Stimulated activated effector memory CD8-positive, alpha-beta T cell treated with anti-CD3 and anti-CD28 coated beads, Interleukin-12 subunit alpha, Interleukin-12 subunit beta, amount 100 ng/mL, for 72 hours (primary cell): ENCODE results near the gene COX15.
A peak's percentile ranks its signal among the peaks of the same experiment; 100 is the strongest.
"Not testable (repeated sequence)": the region's sequence is repeated elsewhere in the genome, so short reads cannot be mapped to it uniquely, and the experiment has no call there.

Source experiments
- ATAC-seq: fragments of 150-1000 bp; cut with Tn5 transposase; 2 replicates; pipeline ENCODE4 v1.10.0; 2021
- DNase-seq, 2 donors: peaks; one replicate each; pipeline ENCODE4 v3.0.0; 2021 to 2022; ENCODE audit warnings: low spot score in 2 of 2
- H3K27ac Mint-ChIP-seq: one replicate; pipeline ENCODE4 v1.8.0; 2022; ENCODE audit warnings: mild to moderate bottlenecking, mixed read lengths
- H3K36me3 Mint-ChIP-seq: one replicate; pipeline ENCODE4 v1.8.0; 2022; ENCODE audit warnings: mild to moderate bottlenecking, mixed read lengths
- H3K4me1 Mint-ChIP-seq: one replicate; pipeline ENCODE4 v1.8.0; 2022; ENCODE audit warnings: mixed read lengths
- H3K4me3 Mint-ChIP-seq: one replicate; pipeline ENCODE4 v1.8.0; 2022; ENCODE audit warnings: mild to moderate bottlenecking, mixed read lengths
- H3K9me3 Mint-ChIP-seq: one replicate; pipeline ENCODE4 v1.8.0; 2022; ENCODE audit warnings: mixed read lengths

COX15 gene

GRCh38 chr10:99754670-99755069, 22.7 kb upstream of the COX15 start:
- no peak overlapping the region for H3K27ac Mint-ChIP-seq
- ATAC-seq (no peak), DNase-seq (no peak)
- no peaks in the 10 kb centered on the region for H3K4me1 Mint-ChIP-seq
- peaks cover 95% of the 10 kb centered on the region for H3K36me3 Mint-ChIP-seq
- no peaks in the 10 kb centered on the region for H3K9me3 Mint-ChIP-seq
- no peak overlapping the region for H3K4me3 Mint-ChIP-seq

DNA sequence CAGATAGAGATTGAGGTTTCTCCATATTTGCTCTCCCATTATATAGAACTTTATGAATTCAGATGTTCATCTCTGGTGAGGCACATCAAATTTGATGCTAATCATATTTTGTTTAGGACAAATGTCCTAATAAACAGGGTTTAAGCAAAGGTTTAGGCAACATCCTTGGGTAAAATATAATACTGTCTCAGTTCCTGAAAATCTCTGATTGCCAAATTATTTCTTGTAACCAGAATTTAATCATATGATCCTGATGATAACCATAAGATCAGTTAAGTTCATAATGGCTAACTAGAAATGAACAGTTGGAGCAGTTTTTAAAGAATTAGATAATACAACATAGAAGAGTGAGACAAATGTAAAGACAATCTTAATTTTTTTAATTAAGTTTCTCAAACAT, 18.7 kb upstream of the COX15 start:
- DNase-seq (no peak), ATAC-seq (no peak)
- H3K4me3 Mint-ChIP-seq, result no peak overlapping the region
- H3K36me3 Mint-ChIP-seq, result peaks cover 92% of the 10 kb centered on the region
- H3K27ac Mint-ChIP-seq, result no peak overlapping the region
- no peaks in the 10 kb centered on the region for H3K4me1 Mint-ChIP-seq
- no peaks in the 10 kb centered on the region for H3K9me3 Mint-ChIP-seq

GRCh38 chr10:99748823-99749451, 17.0 kb upstream of the COX15 start:
- Mint-ChIP-seq H3K4me1 (no peaks in the 10 kb centered on the region), H3K36me3 (peaks cover 92% of the 10 kb centered on the region), H3K4me3 (no peak overlapping the region), H3K27ac (no peak overlapping the region), H3K9me3 (no peaks in the 10 kb centered on the region)
- no peak for DNase-seq
- ATAC-seq, result no peak

DNA sequence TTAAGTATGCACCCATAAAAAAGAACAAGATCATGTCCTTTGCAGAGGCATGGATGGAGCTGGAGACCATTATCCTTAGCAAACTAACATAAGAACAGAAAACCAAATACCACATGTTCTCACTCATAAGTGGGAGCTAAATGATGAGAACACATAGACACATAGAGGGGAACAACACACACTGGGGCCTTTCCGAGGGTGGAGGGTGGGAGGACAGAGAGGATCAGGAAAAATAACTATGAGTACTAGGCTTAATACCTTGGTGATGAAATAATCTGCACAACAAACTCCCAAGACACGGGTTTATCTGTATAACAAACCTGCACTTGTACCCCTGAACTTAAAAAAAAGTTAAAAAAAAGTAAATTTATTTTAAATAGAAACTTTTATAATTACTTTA, 14.2 kb upstream of the COX15 start:
- not testable (repeated sequence) for DNase-seq, H3K27ac Mint-ChIP-seq, ATAC-seq, H3K9me3 Mint-ChIP-seq, H3K4me3 Mint-ChIP-seq
- Mint-ChIP-seq H3K36me3 (peaks cover 97% of the 10 kb centered on the region), H3K4me1 (peaks cover 24% of the 10 kb centered on the region)

DNA sequence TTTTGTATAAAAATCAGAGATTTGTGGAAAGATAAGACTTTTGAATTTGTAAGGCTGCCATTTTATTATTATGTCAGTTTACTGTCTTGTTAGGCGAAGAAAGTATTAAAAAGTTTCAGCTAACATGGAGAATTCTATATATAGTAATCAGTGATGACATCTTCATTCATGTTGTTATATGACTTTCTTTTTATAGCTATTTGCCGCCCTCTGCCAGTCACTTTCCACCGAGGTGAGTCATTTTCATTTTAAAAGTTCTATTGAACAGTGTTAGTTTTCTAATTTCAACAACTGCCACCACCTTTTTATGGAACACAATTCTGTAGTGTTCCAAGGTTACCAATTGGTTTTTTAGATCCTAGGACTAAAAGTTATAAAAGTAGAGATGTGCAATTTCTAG, 11.9 kb upstream of the COX15 start:
- ATAC-seq (no peak), DNase-seq (no peak)
- Mint-ChIP-seq H3K9me3 (peaks cover 15% of the 10 kb centered on the region), H3K36me3 (peaks cover 98% of the 10 kb centered on the region), H3K4me3 (no peak overlapping the region), H3K4me1 (peaks cover 24% of the 10 kb centered on the region), H3K27ac (no peak overlapping the region)

- Mint-ChIP-seq H3K27ac (no peak overlapping the region), H3K9me3 (peaks cover 15% of the 10 kb centered on the region), H3K4me3 (no peak overlapping the region), H3K4me1 (peaks cover 24% of the 10 kb centered on the region), H3K36me3 (peaks cover 100% of the 10 kb centered on the region)
- no peak for DNase-seq
- ATAC-seq, result no peak
Observed at GRCh38 chr10:99742701-99743100, 10.8 kb upstream of the COX15 start.

DNA sequence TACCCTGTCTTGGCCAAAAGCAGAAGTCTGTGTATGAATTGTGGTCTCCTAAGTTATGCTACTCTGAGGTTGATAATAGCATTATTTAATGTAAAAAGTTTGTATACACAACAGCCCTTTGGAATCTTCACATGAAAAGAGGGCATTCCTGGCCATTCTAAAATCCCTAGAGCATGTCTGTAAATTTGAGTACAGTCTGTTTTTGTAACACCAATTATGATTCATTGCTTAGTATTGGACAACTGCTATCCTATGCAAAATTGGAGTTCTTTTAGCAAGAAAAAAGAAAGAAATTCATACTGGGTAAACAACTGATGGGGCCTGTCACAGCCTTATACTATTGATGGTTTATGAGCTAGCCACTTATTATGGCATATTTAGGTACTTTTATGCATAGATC, 10.3 kb upstream of the COX15 start:
- H3K9me3 Mint-ChIP-seq, result peaks cover 15% of the 10 kb centered on the region
- H3K36me3 Mint-ChIP-seq, result peaks cover 100% of the 10 kb centered on the region

DNA sequence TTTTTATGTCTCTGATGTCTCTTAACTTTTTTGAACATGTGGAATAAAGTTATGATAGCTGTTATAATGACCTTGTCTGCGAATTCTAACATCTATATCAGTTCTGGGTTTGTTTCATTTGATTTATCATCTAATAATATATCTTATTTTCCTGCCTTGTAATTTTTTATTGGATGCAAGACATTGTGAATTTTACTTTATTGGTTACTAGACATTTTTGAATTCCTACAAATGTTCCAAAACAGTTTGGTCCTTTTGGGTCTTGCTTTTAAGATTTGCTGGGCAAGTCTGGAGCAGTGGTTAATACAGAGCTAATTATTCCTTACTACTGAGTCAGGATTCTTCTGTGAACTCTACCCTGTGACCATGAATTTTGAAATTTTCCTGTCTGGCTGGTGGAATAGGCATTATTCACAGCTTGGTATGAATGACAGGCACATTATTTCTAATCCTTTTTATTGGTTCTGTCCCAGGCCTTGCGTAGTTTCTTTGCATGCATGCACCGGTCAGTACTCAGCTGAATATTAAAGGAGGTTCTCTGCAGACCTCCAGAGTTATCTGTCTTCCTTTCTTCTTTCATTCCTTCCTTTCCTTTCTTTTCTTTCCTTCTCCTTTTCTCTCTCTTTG, 9.1 kb upstream of the COX15 start:
- peaks cover 100% of the 10 kb centered on the region for H3K36me3 Mint-ChIP-seq
- no peak overlapping the region for H3K27ac Mint-ChIP-seq

More for the DNA sequence above, 10.3 kb upstream of the COX15 start:
- no peak for DNase-seq
- Mint-ChIP-seq H3K4me1 (peaks cover 24% of the 10 kb centered on the region), H3K4me3 (no peak overlapping the region), H3K27ac (no peak overlapping the region)
- ATAC-seq, result no peak

GRCh38 chr10:99740260-99740659, 8.3 kb upstream of the COX15 start:
- Mint-ChIP-seq H3K36me3 (peaks cover 97% of the 10 kb centered on the region), H3K4me3 (no peak overlapping the region), H3K9me3 (peaks cover 15% of the 10 kb centered on the region), H3K4me1 (peaks cover 25% of the 10 kb centered on the region), H3K27ac (no peak overlapping the region)
- ATAC-seq, result no peak
- DNase-seq, result no peak

More for the DNA sequence above, 9.1 kb upstream of the COX15 start:
- H3K4me3 Mint-ChIP-seq, result no peak overlapping the region
- peaks cover 15% of the 10 kb centered on the region for H3K9me3 Mint-ChIP-seq
- H3K4me1 Mint-ChIP-seq, result peaks cover 24% of the 10 kb centered on the region
- no peak for ATAC-seq
- no peak for DNase-seq

GRCh38 chr10:99734111-99734510, 2.2 kb upstream of the COX15 start:
- not testable (repeated sequence) for H3K27ac Mint-ChIP-seq, H3K9me3 Mint-ChIP-seq, ATAC-seq, DNase-seq
- H3K36me3 Mint-ChIP-seq, result peaks cover 48% of the 10 kb centered on the region
- H3K4me1 Mint-ChIP-seq, result peaks cover 34% of the 10 kb centered on the region
- H3K4me3 Mint-ChIP-seq, result peak overlapping the region; percentile 100

DNA sequence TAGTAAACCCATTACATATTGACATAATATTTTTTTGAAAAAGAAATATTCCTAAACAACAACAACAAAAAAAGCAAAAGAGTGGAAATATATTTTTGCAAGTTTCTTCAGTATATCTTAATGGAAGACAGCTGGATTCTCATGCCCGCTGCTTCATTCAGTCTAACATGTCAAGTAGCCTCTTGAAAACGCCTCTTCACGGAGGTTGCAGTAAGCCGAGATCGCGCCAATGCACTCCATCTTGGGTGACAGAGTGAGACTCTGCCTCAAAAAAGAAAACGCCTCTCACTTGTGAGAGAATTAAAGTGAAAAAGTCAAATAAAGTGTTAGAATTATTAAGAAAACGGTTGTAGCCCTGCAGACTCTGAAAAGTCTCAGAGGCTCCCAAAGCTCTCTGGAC, 1.4 kb upstream of the COX15 start:
- Mint-ChIP-seq H3K4me1 (peaks cover 34% of the 10 kb centered on the region), H3K4me3 (peak overlapping the region; percentile 100), H3K27ac (no peak overlapping the region), H3K9me3 (no peaks in the 10 kb centered on the region), H3K36me3 (peaks cover 48% of the 10 kb centered on the region)
- DNase-seq, result no peak
- ATAC-seq, result no peak

GRCh38 chr10:99731306-99732032, 458 bp downstream of the COX15 start:
- DNase-seq (no peak), ATAC-seq (no peak)
- H3K4me3 Mint-ChIP-seq, result peak overlapping the region; percentile 100
- peak overlapping the region; percentile 99 for H3K27ac Mint-ChIP-seq
- peaks cover 45% of the 10 kb centered on the region for H3K36me3 Mint-ChIP-seq
- H3K4me1 Mint-ChIP-seq, result peaks cover 34% of the 10 kb centered on the region
- H3K9me3 Mint-ChIP-seq, result no peaks in the 10 kb centered on the region

- H3K27ac Mint-ChIP-seq, result no peak overlapping the region
- peaks cover 31% of the 10 kb centered on the region for H3K4me1 Mint-ChIP-seq
- no peak for DNase-seq
- no peak overlapping the region for H3K4me3 Mint-ChIP-seq
- no peak for ATAC-seq
- no peaks in the 10 kb centered on the region for H3K9me3 Mint-ChIP-seq
- H3K36me3 Mint-ChIP-seq, result peaks cover 49% of the 10 kb centered on the region
Observed at GRCh38 chr10:99730026-99730425, 1.9 kb downstream of the COX15 start.

DNA sequence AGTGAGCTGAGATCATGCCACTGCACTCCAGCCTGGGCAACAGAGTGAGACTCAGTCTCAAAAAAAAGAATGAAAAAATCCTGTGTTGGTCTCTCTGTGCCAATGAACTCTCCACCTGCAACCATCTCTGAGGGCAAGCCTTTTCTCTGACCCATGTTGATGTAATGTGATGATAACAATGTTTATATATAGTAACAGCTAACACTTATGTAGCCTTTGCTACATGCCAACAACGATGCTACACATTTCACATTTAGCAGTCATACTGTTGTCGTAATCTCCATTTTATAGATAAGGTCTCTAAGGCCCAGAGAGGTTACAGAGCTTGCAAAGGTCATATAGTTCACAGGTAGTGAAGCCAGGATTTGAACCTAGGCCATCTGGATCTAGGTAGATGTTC, 11.5 kb downstream of the COX15 start:
- no peaks in the 10 kb centered on the region for H3K9me3 Mint-ChIP-seq
- no peak for ATAC-seq
- H3K36me3 Mint-ChIP-seq, result peaks cover 98% of the 10 kb centered on the region
- DNase-seq, result no peak
- no peak overlapping the region for H3K4me3 Mint-ChIP-seq
- H3K27ac Mint-ChIP-seq, result no peak overlapping the region
- H3K4me1 Mint-ChIP-seq, result no peaks in the 10 kb centered on the region

DNA sequence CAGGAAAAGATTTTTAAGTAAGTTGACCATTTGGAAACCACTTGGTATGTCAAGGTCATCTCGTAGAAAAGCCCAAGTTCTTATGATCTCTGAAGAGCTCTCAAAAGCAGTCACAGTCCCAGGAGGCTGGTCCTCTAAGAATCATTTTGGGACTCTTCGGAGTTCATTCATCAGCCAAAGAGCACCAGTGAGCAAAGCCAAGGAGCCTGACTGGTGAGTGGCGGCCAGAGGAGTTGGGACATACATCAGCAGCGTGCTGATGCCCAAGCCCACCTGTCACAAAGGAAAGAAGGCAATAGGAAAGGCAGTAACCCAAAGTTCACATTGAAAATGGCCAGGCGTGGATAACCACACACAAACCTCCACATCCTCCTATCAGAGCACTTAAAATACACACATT, 17.5 kb downstream of the COX15 start:
- Mint-ChIP-seq H3K27ac (no peak overlapping the region), H3K36me3 (peaks cover 91% of the 10 kb centered on the region), H3K9me3 (no peaks in the 10 kb centered on the region), H3K4me3 (no peak overlapping the region), H3K4me1 (peaks cover 9% of the 10 kb centered on the region)
- DNase-seq (no peak), ATAC-seq (no peak)
